ENCODE data around the gene MLYCD.

DNA sequence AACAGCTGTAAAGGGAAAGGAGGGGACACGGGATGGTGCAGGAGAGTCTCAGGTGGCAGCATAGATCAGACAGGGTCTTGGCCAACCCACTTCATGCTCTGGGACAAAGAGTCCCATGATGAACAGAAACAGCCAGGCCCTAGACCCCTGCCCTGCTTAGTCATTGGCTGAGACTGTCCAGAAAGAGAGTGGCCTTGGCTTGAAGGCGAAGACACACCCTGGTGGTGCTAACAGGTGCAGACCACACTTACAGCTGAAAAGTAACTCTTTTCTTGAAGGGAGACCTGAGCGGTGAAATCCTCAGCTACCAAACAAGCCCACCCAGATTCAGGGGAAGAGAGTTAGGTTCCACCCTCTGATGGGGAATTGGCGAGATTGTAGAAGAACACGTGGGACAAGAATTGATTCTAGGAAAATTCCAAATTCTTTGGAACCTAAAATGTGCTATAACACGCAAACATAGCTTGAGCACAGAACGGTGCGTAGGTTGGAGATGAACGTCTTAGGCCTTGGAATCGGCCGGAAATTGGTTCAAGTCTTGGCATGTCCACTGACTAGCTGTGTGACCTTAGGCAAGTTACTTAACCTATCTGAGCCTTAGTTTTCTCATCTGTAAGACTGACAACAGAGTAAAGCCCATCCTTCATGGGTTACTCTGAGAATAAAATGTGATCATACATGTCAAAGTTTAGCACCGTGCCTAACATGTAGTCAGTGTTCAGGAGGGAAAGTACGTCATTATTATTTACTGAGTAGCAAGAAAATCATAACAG is 12.5 kb upstream of the MLYCD start:
- TF ChIP-seq POLR2A (IDR thresholded peaks at IDR 0.05) (no peak), EP300 (IDR thresholded peaks at IDR 0.05) (no peak)
- TF ChIP-seq, protein P1, sequence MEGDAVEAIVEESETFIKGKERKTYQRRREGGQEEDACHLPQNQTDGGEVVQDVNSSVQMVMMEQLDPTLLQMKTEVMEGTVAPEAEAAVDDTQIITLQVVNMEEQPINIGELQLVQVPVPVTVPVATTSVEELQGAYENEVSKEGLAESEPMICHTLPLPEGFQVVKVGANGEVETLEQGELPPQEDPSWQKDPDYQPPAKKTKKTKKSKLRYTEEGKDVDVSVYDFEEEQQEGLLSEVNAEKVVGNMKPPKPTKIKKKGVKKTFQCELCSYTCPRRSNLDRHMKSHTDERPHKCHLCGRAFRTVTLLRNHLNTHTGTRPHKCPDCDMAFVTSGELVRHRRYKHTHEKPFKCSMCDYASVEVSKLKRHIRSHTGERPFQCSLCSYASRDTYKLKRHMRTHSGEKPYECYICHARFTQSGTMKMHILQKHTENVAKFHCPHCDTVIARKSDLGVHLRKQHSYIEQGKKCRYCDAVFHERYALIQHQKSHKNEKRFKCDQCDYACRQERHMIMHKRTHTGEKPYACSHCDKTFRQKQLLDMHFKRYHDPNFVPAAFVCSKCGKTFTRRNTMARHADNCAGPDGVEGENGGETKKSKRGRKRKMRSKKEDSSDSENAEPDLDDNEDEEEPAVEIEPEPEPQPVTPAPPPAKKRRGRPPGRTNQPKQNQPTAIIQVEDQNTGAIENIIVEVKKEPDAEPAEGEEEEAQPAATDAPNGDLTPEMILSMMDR (IDR thresholded peaks at IDR 0.05): no peak

All from ovary (tissue), 3 donors.